Measurements from ENCODE around the gene CHST3. TPM values are rescaled to one million over a fixed set of nuclear protein-coding genes. Genes with fewer than 3 reads are reported as not detected.

CHST3 gene
- total and polyA plus RNA-seq, 8 donors = 3.1 to 10.8 (median 3.6) TPM

DNA sequence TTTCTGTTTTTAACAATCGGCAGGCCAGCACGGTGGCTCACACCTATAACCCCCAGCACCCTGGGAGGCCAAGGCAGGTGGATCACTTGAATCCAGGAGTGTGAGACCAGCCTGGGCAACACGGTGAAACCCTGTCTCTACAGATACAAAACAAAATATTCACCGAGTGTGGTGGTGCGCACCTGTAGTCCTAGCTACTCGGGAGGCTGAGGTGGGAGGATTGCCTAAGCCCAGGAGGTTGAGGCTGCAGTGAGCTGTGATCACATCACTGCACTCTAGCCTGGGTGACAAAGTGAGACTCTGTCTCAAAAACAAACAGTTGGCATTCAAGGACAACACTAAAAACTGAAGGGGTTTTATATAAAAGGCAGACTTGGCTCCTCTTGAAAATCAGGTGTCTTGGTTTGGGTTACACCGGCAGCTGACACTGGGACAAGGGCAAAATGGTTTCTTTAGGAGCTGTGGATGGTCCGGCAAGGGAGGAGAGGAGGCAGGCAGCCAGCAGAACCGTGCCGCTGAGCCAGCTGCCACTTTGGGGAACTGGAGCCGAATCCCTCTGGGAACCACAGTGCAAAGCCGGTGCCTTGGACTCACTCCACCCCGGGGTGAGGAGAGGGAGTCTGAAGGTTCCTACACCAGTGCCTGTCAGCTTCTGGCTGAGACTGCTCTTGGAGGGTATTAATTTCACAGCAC, 52.6 kb downstream of the CHST3 start:
- ATAC-seq = peak in 1 of 4 donors; percentile 24
- intact Hi-C loops (cut with DNase I) = no loop called here
- Histone ChIP-seq H3K4me3 (no peak overlapping the region), H3K27me3 (no peaks in the 10 kb centered on the region), H3K4me1 (no peaks in the 10 kb centered on the region), H3K27ac (no peak overlapping the region), H3K36me3 (no peaks in the 10 kb centered on the region), H3K9me3 (no peaks in the 10 kb centered on the region)
- TF ChIP-seq, protein P1, sequence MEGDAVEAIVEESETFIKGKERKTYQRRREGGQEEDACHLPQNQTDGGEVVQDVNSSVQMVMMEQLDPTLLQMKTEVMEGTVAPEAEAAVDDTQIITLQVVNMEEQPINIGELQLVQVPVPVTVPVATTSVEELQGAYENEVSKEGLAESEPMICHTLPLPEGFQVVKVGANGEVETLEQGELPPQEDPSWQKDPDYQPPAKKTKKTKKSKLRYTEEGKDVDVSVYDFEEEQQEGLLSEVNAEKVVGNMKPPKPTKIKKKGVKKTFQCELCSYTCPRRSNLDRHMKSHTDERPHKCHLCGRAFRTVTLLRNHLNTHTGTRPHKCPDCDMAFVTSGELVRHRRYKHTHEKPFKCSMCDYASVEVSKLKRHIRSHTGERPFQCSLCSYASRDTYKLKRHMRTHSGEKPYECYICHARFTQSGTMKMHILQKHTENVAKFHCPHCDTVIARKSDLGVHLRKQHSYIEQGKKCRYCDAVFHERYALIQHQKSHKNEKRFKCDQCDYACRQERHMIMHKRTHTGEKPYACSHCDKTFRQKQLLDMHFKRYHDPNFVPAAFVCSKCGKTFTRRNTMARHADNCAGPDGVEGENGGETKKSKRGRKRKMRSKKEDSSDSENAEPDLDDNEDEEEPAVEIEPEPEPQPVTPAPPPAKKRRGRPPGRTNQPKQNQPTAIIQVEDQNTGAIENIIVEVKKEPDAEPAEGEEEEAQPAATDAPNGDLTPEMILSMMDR (IDR thresholded peaks at IDR 0.05) = no peak
- no peak for DNase-seq
- FAIRE-seq = no peak
- WGBS, 2 donors = 61 to 69% methylated on average over 12 to 13 of the region's 13 CpGs

GRCh38 chr10:72019085-72019876, 55.1 kb downstream of the CHST3 start:
- H3K4me3 ChIP-seq = no peak overlapping the region
- no peaks in the 10 kb centered on the region for H3K4me1 ChIP-seq
- WGBS, 2 donors = 80 to 83% methylated on average over 11 of the region's 11 CpGs

DNA sequence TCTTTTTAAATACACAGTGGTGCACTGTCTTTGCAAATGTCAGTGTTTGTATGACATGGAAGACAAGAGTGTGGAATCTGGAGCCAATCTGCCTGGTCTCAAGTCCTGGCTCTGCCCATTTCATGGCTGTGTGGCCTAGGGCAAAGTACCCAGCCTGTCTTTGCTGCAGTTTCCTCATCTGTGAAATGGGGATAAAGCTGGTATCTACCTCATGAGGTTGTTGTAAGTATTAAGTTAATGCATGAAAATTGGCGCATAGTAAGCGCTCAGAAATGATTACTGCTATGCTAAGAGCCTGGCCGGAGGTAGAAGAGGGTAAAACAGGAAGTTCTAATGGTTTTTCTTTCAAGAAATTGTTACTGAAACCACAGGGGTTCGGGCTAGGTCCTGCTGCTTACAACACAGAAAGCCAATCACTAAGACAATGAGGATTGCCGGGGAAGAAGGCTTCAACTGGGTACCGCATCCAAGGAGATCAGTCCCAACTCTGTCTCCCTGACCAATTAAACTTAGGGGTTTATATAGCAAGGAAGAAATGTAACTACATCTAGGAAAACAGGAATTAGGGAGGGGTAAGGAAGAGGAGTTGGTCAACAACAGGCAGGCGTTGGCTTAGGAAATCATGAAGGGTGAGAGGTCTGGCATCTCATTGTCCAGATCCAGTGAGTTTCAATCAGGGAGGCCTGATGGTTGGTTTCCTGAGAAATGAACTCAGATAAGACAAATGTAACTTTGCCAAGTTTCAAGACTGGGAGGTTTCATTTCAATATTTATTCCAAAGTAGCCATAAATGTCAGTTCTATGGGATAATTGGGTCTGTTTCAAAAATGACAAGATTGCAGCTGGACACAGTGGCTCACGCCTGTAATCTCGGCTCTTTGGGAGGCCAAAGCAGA, 57.0 kb downstream of the CHST3 start:
- H3K4me1 ChIP-seq = no peaks in the 10 kb centered on the region
- WGBS, 2 donors = 71 to 73% methylated on average over 9 of the region's 9 CpGs
- H3K27ac ChIP-seq = no peak overlapping the region
- DNase-seq = no peak
- H3K9me3 ChIP-seq = no peaks in the 10 kb centered on the region
- H3K27me3 ChIP-seq = no peaks in the 10 kb centered on the region
- FAIRE-seq = no peak
- ATAC-seq = peak in 1 of 4 donors; percentile 17
- no peaks in the 10 kb centered on the region for H3K36me3 ChIP-seq
- intact Hi-C loops (cut with DNase I) = no loop called here
- TF ChIP-seq, protein P1 (IDR thresholded peaks at IDR 0.05) = no peak
- H3K4me3 ChIP-seq = no peak overlapping the region

More at GRCh38 chr10:72019085-72019876, 55.1 kb downstream of the CHST3 start:
- Histone ChIP-seq H3K9me3 (no peaks in the 10 kb centered on the region), H3K27me3 (no peaks in the 10 kb centered on the region), H3K36me3 (no peaks in the 10 kb centered on the region), H3K27ac (no peak overlapping the region)
- no peak for FAIRE-seq
- intact Hi-C loops (cut with DNase I) = no loop called here
- TF ChIP-seq, protein P1 (IDR thresholded peaks at IDR 0.05) = no peak
- no peak for DNase-seq
- ATAC-seq = no peak

GRCh38 chr10:72022228-72022627, 58.0 kb downstream of the CHST3 start:
- TF ChIP-seq, protein P1 (IDR thresholded peaks at IDR 0.05) = no peak
- intact Hi-C loops (cut with DNase I) = no loop called here
- 81% methylated on average over 6 of the region's 6 CpGs for WGBS, 2 donors
- no peak overlapping the region for H3K4me3 ChIP-seq
- no peak overlapping the region for H3K27ac ChIP-seq
- H3K36me3 ChIP-seq = no peaks in the 10 kb centered on the region
- H3K4me1 ChIP-seq = no peaks in the 10 kb centered on the region
- FAIRE-seq (no peak), ATAC-seq (no peak), DNase-seq (no peak)
- H3K9me3 ChIP-seq = no peaks in the 10 kb centered on the region
- H3K27me3 ChIP-seq = no peaks in the 10 kb centered on the region

Measured in pancreas (tissue), 10 donors.